ENCODE measurements around the gene HES4. TPM values are rescaled to one million over a fixed set of nuclear protein-coding genes. Genes with fewer than 3 reads are reported as not detected.

HES4 gene
- total and polyA plus RNA-seq, 10 of the 15 experiments (the other 5 are each of a cell fraction or from before 2014, with no cell fraction given), result 0.44 to 1.7 (median 0.85) TPM; not detected in 5

GRCh38 chr1:995665-996633 is 3.9 kb downstream of the HES4 start:
- H3K27me3 ChIP-seq (replicated peaks in 1 of 2; ENCODE audit: control insufficient read depth in 2 of 2, insufficient read depth in 2 of 2, low read length in 1 of 2), result peaks cover 0 to 16% of the 10 kb centered on the region in 2 experiments; a peak in 2 of 4 replicates
- in situ Hi-C loops (cut with MboI), result no loop called here
- CTCF ChIA-PET, result no interaction called here

More at GRCh38 chr1:995665-996633, 3.9 kb downstream of the HES4 start:
- WGBS (ENCODE audit: insufficient coverage, insufficient replicate concordance, low lambda C conversion rate, missing lambda C conversion rate), result 39% methylated on average over 24 of the region's 30 CpGs
- H3K4me1 ChIP-seq (ENCODE audit: control insufficient read depth, insufficient read depth, low read length), result peaks cover 26% of the 10 kb centered on the region
- H4K20me1 ChIP-seq (ENCODE audit: control insufficient read depth, insufficient read depth), result no peaks in the 10 kb centered on the region
- H3K4me3 ChIP-seq, result no peak overlapping the region
- H3K27ac ChIP-seq (ENCODE audit: control insufficient read depth, insufficient read depth), result no peak overlapping the region
- no peak overlapping the region for H2AFZ ChIP-seq (ENCODE audit: control insufficient read depth, low read depth, low read length)
- FAIRE-seq (no peak), ATAC-seq (no peak), DNase-seq (ENCODE audit: low read depth, low spot score) (no peak)
- no peaks in the 10 kb centered on the region for H3K79me2 ChIP-seq (ENCODE audit: control insufficient read depth, insufficient read depth, low read length)
- no peak overlapping the region for H3K9ac ChIP-seq (ENCODE audit: control insufficient read depth, insufficient read depth, low read length)
- intact Hi-C loops (cut with micrococcal nuclease; ENCODE audit: unreplicated experiment), result no loop called here
- BruUV-seq (replicated peaks), result no TSS peak
- H3K4me2 ChIP-seq (ENCODE audit: control insufficient read depth, insufficient read depth), result no peak overlapping the region
- ChIA-PET RAD21 (ENCODE audit: unreplicated experiment) (no interaction called here), SMC1A (ENCODE audit: uncharacterized antibody, unreplicated experiment) (no interaction called here), POLR2A (interaction anchor here (0.9 kb wide), 1 partner anchor 11 kb away, joined by 3 read pairs; no protein-coding TSS in a partner anchor)
- TF ChIP-seq SREBF1 (IDR thresholded peaks at IDR 0.05; ENCODE audit: low read length), result no peak
- no peak for TF ChIP-seq RAD51 (IDR thresholded peaks at IDR 0.05)
- TF ChIP-seq ZNF24 (IDR thresholded peaks at IDR 0.05), result no peak
- TF ChIP-seq NRF1 (conservative IDR thresholded peaks at IDR 0.05; ENCODE audit: low read depth, low read length), result no peak
- TF ChIP-seq TCF12 (IDR thresholded peaks at IDR 0.05; ENCODE audit: low read depth, low read length), result no peak
- TF ChIP-seq, protein P1, sequence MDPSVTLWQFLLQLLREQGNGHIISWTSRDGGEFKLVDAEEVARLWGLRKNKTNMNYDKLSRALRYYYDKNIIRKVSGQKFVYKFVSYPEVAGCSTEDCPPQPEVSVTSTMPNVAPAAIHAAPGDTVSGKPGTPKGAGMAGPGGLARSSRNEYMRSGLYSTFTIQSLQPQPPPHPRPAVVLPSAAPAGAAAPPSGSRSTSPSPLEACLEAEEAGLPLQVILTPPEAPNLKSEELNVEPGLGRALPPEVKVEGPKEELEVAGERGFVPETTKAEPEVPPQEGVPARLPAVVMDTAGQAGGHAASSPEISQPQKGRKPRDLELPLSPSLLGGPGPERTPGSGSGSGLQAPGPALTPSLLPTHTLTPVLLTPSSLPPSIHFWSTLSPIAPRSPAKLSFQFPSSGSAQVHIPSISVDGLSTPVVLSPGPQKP (IDR thresholded peaks at IDR 0.05; ENCODE audit: low read depth, low read length), result no peak
- TF ChIP-seq NFXL1 (IDR thresholded peaks at IDR 0.05; ENCODE audit: borderline replicate concordance), result no peak
- TF ChIP-seq ASH2L (IDR thresholded peaks at IDR 0.05; ENCODE audit: borderline replicate concordance, low read depth), result no peak
- TF ChIP-seq BHLHE40 (IDR thresholded peaks at IDR 0.05; ENCODE audit: borderline replicate concordance in 1 of 2, low read depth in 2 of 2, low read length in 1 of 2), result no peak
- TF ChIP-seq, protein P2, sequence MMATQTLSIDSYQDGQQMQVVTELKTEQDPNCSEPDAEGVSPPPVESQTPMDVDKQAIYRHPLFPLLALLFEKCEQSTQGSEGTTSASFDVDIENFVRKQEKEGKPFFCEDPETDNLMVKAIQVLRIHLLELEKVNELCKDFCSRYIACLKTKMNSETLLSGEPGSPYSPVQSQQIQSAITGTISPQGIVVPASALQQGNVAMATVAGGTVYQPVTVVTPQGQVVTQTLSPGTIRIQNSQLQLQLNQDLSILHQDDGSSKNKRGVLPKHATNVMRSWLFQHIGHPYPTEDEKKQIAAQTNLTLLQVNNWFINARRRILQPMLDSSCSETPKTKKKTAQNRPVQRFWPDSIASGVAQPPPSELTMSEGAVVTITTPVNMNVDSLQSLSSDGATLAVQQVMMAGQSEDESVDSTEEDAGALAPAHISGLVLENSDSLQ (IDR thresholded peaks at IDR 0.05), result no peak
- TF ChIP-seq RB1 (IDR thresholded peaks at IDR 0.05; ENCODE audit: borderline replicate concordance), result no peak
- TF ChIP-seq CEBPZ (IDR thresholded peaks at IDR 0.05; ENCODE audit: low read depth, low read length), result no peak
- TF ChIP-seq FOXM1 (IDR thresholded peaks at IDR 0.05; ENCODE audit: low read depth, low read length), result no peak
- TF ChIP-seq PML (IDR thresholded peaks at IDR 0.05; ENCODE audit: low read length), result no peak
- TF ChIP-seq, protein P3, sequence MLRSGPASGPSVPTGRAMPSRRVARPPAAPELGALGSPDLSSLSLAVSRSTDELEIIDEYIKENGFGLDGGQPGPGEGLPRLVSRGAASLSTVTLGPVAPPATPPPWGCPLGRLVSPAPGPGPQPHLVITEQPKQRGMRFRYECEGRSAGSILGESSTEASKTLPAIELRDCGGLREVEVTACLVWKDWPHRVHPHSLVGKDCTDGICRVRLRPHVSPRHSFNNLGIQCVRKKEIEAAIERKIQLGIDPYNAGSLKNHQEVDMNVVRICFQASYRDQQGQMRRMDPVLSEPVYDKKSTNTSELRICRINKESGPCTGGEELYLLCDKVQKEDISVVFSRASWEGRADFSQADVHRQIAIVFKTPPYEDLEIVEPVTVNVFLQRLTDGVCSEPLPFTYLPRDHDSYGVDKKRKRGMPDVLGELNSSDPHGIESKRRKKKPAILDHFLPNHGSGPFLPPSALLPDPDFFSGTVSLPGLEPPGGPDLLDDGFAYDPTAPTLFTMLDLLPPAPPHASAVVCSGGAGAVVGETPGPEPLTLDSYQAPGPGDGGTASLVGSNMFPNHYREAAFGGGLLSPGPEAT (IDR thresholded peaks at IDR 0.05; ENCODE audit: low read depth), result no peak
- H3K36me3 ChIP-seq (ENCODE audit: control insufficient read depth in 2 of 2, insufficient read depth in 2 of 2, low read length in 1 of 2), result no peaks in the 10 kb centered on the region
- H3K9me3 ChIP-seq (replicated peaks; ENCODE audit: control insufficient read depth, insufficient read depth, low read length), result peaks cover 3% of the 10 kb centered on the region; the same call in 2 of the 3 replicates

Measured in GM12878 (cell line).